GM21717 (cell line): ENCODE data around the gene ZNF273.

Source experiments
- ATAC-seq: cut with Tn5 transposase; IDR thresholded peaks from one replicate; pipeline ENCODE4 v1.9.1; 2021; ENCODE audit warnings: mild to moderate bottlenecking, moderate library complexity; ENCODE audit not compliant: unreplicated experiment

ZNF273 gene

GRCh38 chr7:64876792-64877713 is 26.0 kb upstream of the ZNF273 start:
- no peak for ATAC-seq

- ATAC-seq: no peak
Observed at GRCh38 chr7:64877714-64878610, 25.1 kb upstream of the ZNF273 start.

- ATAC-seq: no peak
Observed at GRCh38 chr7:64878684-64879083, 24.4 kb upstream of the ZNF273 start.

GRCh38 chr7:64879086-64879730 is 23.9 kb upstream of the ZNF273 start:
- no peak for ATAC-seq

GRCh38 chr7:64879800-64880199 is 23.3 kb upstream of the ZNF273 start:
- ATAC-seq: no peak

GRCh38 chr7:64880322-64881297 is 22.5 kb upstream of the ZNF273 start:
- ATAC-seq: no peak

- ATAC-seq: no peak
Observed at GRCh38 chr7:64881461-64882287, 21.4 kb upstream of the ZNF273 start.

- no peak for ATAC-seq
Observed at GRCh38 chr7:64882341-64883112, 20.5 kb upstream of the ZNF273 start.

- ATAC-seq: no peak
Observed at GRCh38 chr7:64883113-64883905, 19.8 kb upstream of the ZNF273 start.

- ATAC-seq: no peak
Observed at GRCh38 chr7:64884085-64884912, 18.8 kb upstream of the ZNF273 start.

GRCh38 chr7:64884913-64885370 is 18.1 kb upstream of the ZNF273 start:
- no peak for ATAC-seq

- no peak for ATAC-seq
Observed at GRCh38 chr7:64885520-64886240, 17.4 kb upstream of the ZNF273 start.

GRCh38 chr7:64886956-64887545 is 16.0 kb upstream of the ZNF273 start:
- ATAC-seq: no peak

- ATAC-seq: no peak
Observed at GRCh38 chr7:64887756-64888508, 15.1 kb upstream of the ZNF273 start.

- ATAC-seq: no peak
Observed at GRCh38 chr7:64888561-64888900, 14.5 kb upstream of the ZNF273 start.
